Measurements from ENCODE around the gene HIP1R.
"Not testable (repeated sequence)": the region's sequence is repeated elsewhere in the genome, so short reads cannot be mapped to it uniquely, and the experiment has no call there.

HIP1R gene

DNA sequence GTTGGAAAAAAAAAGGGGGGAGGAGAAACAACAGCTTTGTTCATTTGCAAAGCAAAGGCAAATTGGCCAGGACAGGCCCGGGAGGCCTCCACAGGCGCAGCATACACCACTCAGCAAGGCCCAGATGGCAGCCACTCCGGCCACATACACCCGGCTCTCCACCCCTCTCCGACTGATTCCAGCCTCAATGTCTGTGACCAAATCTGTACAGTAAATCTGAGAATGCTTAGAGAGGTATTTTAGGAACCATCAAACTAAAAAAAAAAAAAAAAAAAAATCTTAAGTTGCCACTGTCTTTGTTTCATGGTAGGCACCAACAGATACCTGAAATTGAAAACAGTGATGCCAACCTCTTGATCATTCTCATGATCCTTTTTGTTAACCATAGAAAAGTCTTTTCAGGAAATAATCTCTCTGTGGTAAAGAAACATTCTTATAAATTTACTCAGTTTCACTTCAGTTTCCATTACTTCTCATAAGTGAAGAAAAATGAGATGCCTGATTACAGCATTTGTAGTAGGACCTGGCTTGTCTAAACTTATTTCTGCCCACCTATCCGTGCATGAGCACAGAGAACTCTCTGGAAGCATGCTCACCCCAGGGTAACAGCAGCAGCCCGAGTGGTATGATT, 40.4 kb downstream of the HIP1R start:
- no peak for DNase-seq (ENCODE audit: low spot score)

- not testable (repeated sequence) for DNase-seq (ENCODE audit: low spot score)
Observed at GRCh38 chr12:122876281-122876680, 41.0 kb downstream of the HIP1R start.

- DNase-seq (ENCODE audit: low spot score), result no peak
Observed at GRCh38 chr12:122876731-122877130, 41.5 kb downstream of the HIP1R start.

- no peak for DNase-seq (ENCODE audit: low spot score)
Observed at GRCh38 chr12:122878780-122879612, 43.7 kb downstream of the HIP1R start.

DNA sequence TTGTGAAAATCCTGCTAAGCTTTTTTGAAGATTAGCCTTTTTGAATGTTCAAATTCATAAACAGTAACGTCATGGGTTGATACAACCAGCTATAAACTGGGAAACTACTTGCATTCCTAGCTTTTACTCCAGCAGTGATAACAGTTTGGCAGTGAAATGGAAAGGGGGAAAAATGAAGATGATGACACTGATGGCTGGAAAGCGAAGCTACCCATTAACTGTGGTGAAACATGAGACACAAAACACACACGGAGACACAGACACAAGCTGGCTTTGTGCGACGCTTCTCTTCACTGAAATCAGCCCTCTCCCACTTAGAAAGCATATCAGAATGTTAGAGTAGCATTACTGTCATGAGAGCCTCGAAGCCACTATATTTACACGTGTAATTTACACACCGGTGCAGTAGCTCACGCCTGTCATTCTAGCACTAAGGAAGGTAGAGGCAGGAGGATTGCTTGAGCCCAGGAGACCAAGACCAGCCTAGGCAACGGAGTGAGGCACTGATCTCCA, 45.0 kb downstream of the HIP1R start:
- DNase-seq (ENCODE audit: low spot score), result no peak

DNA sequence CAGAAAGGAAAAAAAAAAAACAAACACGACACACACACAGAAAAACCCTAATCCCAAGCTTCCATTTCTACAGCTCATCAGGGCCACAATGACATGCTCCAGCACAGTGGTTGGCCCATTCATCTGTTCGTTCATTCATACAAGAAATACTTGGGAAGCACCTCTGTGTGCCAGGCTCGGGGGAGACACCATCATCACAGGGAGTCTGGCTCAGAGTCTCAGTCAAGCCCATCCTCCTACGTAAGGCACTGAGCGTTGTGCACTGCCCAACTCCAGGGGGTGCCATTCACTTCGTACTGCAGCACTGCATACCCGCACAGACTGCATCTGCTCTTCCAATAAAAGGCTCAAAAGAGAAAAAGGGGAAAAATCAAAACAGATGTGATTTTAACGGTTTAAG, 45.4 kb downstream of the HIP1R start:
- peak; percentile 40 for DNase-seq (ENCODE audit: low spot score)

DNA sequence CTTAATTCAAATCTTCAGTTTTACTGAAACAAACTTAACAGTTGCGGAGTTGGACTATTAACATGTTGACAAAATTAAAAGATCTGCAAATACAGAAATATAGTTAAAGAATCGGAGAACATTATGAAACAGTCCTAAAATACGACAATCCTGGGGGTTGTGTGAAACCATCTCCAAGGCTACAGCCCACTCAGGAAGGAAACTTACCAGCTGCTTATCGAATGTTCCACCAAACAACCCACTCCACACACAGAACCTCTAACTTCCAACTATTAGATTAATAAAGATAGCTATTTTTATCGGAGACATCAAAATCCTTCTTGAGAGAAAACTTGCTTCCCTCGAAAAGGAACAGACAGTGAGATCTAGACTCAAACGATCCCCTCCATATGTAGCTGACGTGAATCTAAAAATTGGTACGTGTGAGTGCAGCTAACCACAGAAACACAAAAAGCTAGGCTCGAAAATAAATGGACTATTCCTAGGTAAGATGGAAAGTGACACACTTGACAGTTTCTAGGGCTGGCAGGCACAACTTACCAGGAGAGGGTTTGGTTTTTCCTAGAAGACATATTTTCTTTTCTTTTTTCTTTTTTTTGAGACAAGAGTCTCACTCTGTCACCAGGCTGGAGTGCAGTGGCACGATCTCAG, 47.8 kb downstream of the HIP1R start:
- DNase-seq (ENCODE audit: low spot score), result no peak

- DNase-seq (ENCODE audit: low spot score), result no peak
Observed at GRCh38 chr12:122884091-122884826, 49.0 kb downstream of the HIP1R start.

DNA sequence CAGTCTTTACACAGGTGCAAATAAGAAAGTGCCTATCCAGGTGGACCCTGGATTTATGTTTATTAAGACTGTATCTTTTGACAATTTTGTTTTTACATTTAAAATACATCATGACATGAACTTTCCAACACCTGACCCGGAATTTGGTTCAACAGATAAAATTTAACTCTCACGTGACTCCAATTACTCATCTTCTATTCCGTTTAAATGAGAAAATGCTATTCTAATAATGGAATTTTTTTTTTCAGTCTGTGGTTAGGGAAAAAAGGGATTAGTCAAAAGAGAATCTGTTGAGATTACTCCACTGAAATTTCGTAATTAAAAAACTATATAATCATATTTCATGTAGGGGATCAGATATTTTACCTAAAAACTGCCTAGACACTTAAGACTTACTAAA, 49.6 kb downstream of the HIP1R start:
- no peak for DNase-seq (ENCODE audit: low spot score)

- no peak for DNase-seq (ENCODE audit: low spot score)
Observed at GRCh38 chr12:122886161-122886560, 50.9 kb downstream of the HIP1R start.

- DNase-seq (ENCODE audit: low spot score), result peak; percentile 70
Observed at GRCh38 chr12:122886851-122887818, 51.9 kb downstream of the HIP1R start.

GRCh38 chr12:122887819-122888212, 52.6 kb downstream of the HIP1R start:
- no peak for DNase-seq (ENCODE audit: low spot score)

DNA sequence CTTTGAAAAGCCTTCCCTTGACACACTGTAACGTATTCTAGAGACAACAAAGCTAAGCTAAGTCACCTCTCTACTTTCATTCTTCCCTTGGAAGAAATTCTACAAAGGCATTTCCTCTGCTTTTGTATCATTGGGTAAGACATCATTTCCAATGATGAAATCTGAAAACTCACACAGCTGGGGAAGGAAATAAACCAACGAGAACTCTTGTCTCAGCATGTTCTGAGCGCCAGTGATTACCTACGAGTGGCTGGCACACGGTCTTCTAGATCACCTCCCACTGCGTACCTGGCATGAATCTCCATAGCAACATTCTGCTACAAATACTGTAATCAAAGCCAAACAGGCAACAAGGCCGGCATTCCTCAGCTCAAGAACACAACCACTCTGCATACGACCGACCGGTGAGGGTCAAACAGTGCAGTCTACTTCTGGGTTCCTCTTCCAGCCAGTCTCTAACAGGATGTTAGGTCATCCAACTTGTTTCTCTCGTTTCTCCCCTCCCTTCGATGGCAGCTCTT, 53.0 kb downstream of the HIP1R start:
- no peak for DNase-seq (ENCODE audit: low spot score)

DNA sequence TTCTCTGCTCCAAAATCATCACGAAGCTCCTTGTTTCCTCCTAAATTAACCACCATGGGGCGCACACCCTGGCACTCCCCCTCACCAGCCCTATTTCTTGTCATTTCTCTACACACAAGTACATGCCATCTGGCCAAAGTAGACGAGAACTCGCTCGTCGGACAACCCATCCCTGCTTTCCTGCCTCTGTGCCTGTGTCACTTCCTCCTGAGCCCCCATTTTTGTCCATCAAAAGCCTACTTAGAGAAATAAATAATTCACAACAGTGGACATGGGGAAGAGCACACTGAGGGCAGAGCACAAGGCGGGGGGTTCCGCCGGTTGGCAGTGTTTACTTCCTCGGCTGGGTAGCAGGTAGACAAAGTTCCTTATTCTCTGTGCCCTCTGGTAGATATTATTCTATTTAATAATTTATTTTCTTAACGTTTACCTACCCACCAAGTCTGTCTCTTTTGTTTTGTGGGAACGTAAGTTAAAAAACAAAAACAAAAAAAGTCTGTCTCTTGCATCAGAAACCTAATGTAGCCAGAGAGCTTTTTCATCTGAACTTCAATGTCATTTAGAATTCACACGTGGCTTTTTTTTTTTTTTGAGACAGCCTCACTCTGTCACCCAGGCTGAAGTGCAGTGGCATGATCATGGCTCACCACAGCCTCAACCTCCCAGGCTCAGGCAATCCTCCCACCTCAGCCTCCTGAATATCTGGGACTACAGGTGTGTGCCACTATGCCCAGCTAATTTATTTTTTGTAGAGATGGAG, 54.7 kb downstream of the HIP1R start:
- no peak for DNase-seq (ENCODE audit: low spot score)

GRCh38 chr12:122891661-122892525, 56.6 kb downstream of the HIP1R start:
- DNase-seq (ENCODE audit: low spot score), result no peak

GRCh38 chr12:122892724-122893123, 57.5 kb downstream of the HIP1R start:
- DNase-seq (ENCODE audit: low spot score), result not testable (repeated sequence)

GRCh38 chr12:122893208-122894153, 58.2 kb downstream of the HIP1R start:
- no peak for DNase-seq (ENCODE audit: low spot score)

All from RKO (cell line).